H1 (cell line): ENCODE data around the gene ATAT1. TPM values are rescaled to one million over a fixed set of nuclear protein-coding genes. Genes with fewer than 3 reads are reported as not detected.

ENCODE experiments used
- CTCF ChIA-PET: fragments of 300-600 bp; sonication (Branson Sonifier 250); formaldehyde crosslinking; loops from one replicate; lab custom pipeline; 2021; ENCODE audit not compliant: partially characterized antibody; lab: Charles Lee
- POLR2A ChIA-PET: fragments of 300-600 bp; sonication (Branson Sonifier 250); formaldehyde crosslinking; loops from one replicate; lab custom pipeline; 2021; ENCODE audit warnings: inconsistent platforms; ENCODE audit not compliant: partially characterized antibody; lab: Charles Lee
- DNase-seq, 2 experiments: peaks; one replicate each; pipeline versions ENCODE4 v3.0.0 to v3.0.0-alpha.2; 2010 to 2022; ENCODE audit warnings: low spot score in 2 of 2, low read depth in 1 of 2, mixed read lengths in 1 of 2
- FAIRE-seq: peaks from 2 replicates; lab custom pipeline; 2011; peaks lifted over from hg19 to GRCh38; lab: Jason Lieb, UNC
- H2AFZ ChIP-seq: 2 replicates; pipeline ENCODE4 v1.8.1; 2012; ENCODE audit warnings: low read length, inconsistent platforms
- H2AK5ac ChIP-seq: 2 replicates; pipeline ENCODE4 v1.6.1; 2013; ENCODE audit warnings: low read depth, low read length
- H2BK120ac ChIP-seq: replicated peaks from 2 replicates; pipeline ENCODE3; 2013; ENCODE audit warnings: low read depth, low read length, inconsistent platforms
- H2BK12ac ChIP-seq: 2 replicates; pipeline ENCODE4 v1.6.1; 2013; ENCODE audit warnings: low read depth, low read length
- H2BK15ac ChIP-seq: 2 replicates; pipeline ENCODE4 v1.6.1; 2013; ENCODE audit warnings: low read length
- H2BK20ac ChIP-seq: 2 replicates; pipeline ENCODE4 v1.6.1; 2013; ENCODE audit warnings: low read length
- H2BK5ac ChIP-seq: 2 replicates; pipeline ENCODE4 v1.6.1; 2013; ENCODE audit warnings: low read depth, low read length
- H3K14ac ChIP-seq: 2 replicates; pipeline ENCODE4 v1.6.1; 2013; ENCODE audit warnings: inconsistent platforms; ENCODE audit not compliant: insufficient read length
- H3K18ac ChIP-seq: 2 replicates; pipeline ENCODE4 v1.6.1; 2013; ENCODE audit warnings: low read length; ENCODE audit errors: extremely low read depth
- H3K23ac ChIP-seq: 2 replicates; pipeline ENCODE4 v1.6.1; 2013; ENCODE audit warnings: inconsistent platforms; ENCODE audit not compliant: insufficient read length
- H3K23me2 ChIP-seq: 2 replicates; pipeline ENCODE4 v1.6.1; 2013; ENCODE audit warnings: low read depth, low read length
- H3K27ac ChIP-seq: 2 replicates; pipeline ENCODE4 v1.6.1; 2011; ENCODE audit warnings: low read depth, low read length, inconsistent platforms
- H3K27me3 ChIP-seq, 4 experiments: replicated peaks in 1 of 4; 1 replicate in 1 of 4; 2 replicates in 3 of 4; pipeline versions ENCODE4 v1.6.1 to v1.8.1; 2011 to 2013; ENCODE audit warnings: low read length in 3 of 4, mild to moderate bottlenecking in 3 of 4, inconsistent platforms in 2 of 4, mixed read lengths in 2 of 4, moderate library complexity in 1 of 4; ENCODE audit not compliant: control insufficient read depth in 3 of 4, insufficient read depth in 3 of 4; ENCODE audit errors: extremely low read depth in 1 of 4
- H3K36me3 ChIP-seq, 4 experiments: 2 replicates each; pipeline versions ENCODE4 v1.6.1 to v1.8.1; 2011 to 2013; ENCODE audit warnings: mild to moderate bottlenecking in 4 of 4, low read length in 3 of 4, moderate library complexity in 2 of 4, control low read depth in 1 of 4, inconsistent platforms in 1 of 4; ENCODE audit not compliant: insufficient read depth in 4 of 4, control insufficient read depth in 2 of 4
- H3K4ac ChIP-seq: replicated peaks from 2 replicates; pipeline ENCODE3; 2013; ENCODE audit warnings: low read length, low read depth, mixed read lengths, inconsistent platforms; ENCODE audit not compliant: insufficient read length
- H3K4me1 ChIP-seq, 4 experiments: replicated peaks in 1 of 4; 1 replicate in 1 of 4; 2 replicates in 3 of 4; pipeline versions ENCODE4 v1.6.1 to v1.8.1; 2011 to 2013; ENCODE audit warnings: low read length in 3 of 4, inconsistent platforms in 2 of 4, mixed read lengths in 1 of 4; ENCODE audit not compliant: insufficient read depth in 4 of 4, control insufficient read depth in 3 of 4
- H3K4me2 ChIP-seq, 2 experiments: 2 replicates each; pipeline versions ENCODE4 v1.6.1 to v1.8.1; 2011 to 2013; ENCODE audit warnings: low read depth in 2 of 2, low read length in 2 of 2, control low read depth in 1 of 2, inconsistent platforms in 1 of 2, mild to moderate bottlenecking in 1 of 2; ENCODE audit not compliant: insufficient read depth in 1 of 2
- H3K4me3 ChIP-seq, 4 experiments: fragments of 200-600, 300-600 bp in 1 of 4; sonication (generic), shearing (Covaris generic), sonication (Bioruptor Twin) in 1 of 4; 2 replicates each; pipeline versions ENCODE4 v1.5.1 to v1.8.1; 2011 to 2016; ENCODE audit warnings: low read length in 4 of 4, low read depth in 3 of 4, control low read depth in 2 of 4, inconsistent platforms in 2 of 4, mild to moderate bottlenecking in 2 of 4, mixed read lengths in 1 of 4, moderate library complexity in 1 of 4; ENCODE audit not compliant: insufficient read depth in 2 of 4; ENCODE audit errors: extremely low read depth in 1 of 4
- H3K56ac ChIP-seq: replicated peaks from 2 replicates; pipeline ENCODE3; 2013; ENCODE audit warnings: low read depth, mild to moderate bottlenecking, mixed read lengths, low read length, inconsistent platforms; ENCODE audit not compliant: insufficient read length
- H3K79me1 ChIP-seq: 2 replicates; pipeline ENCODE4 v1.6.1; 2013; ENCODE audit warnings: low read depth, low read length, control low read depth
- H3K79me2 ChIP-seq, 2 experiments: 2 replicates each; pipeline versions ENCODE4 v1.6.1 to v1.8.1; 2012 to 2013; ENCODE audit warnings: low read length in 2 of 2, mild to moderate bottlenecking in 2 of 2, inconsistent platforms in 1 of 2; ENCODE audit not compliant: insufficient read depth in 2 of 2, control insufficient read depth in 1 of 2
- H3K9ac ChIP-seq, 4 experiments: replicated peaks in 1 of 4; 1 replicate in 1 of 4; 2 replicates in 3 of 4; pipeline versions ENCODE4 v1.6.1 to v1.8.1; 2011 to 2013; ENCODE audit warnings: low read depth in 3 of 4, low read length in 3 of 4, control low read depth in 2 of 4, mild to moderate bottlenecking in 2 of 4, moderate library complexity in 2 of 4, inconsistent platforms in 1 of 4; ENCODE audit errors: extremely low read depth in 1 of 4
- H3K9me3 ChIP-seq, 2 experiments: 2 replicates each; pipeline versions ENCODE4 v1.6.1 to v1.8.1; 2012 to 2013; ENCODE audit warnings: mild to moderate bottlenecking in 2 of 2, moderate library complexity in 2 of 2, control low read depth in 1 of 2, inconsistent platforms in 1 of 2, low read depth in 1 of 2, low read length in 1 of 2, mixed read lengths in 1 of 2; ENCODE audit not compliant: insufficient read depth in 2 of 2
- H4K20me1 ChIP-seq, 2 experiments: replicated peaks in 1 of 2; 2 replicates each; pipeline versions ENCODE3 to v1.8.1; 2011 to 2013; ENCODE audit warnings: inconsistent platforms in 2 of 2, low read length in 2 of 2, mild to moderate bottlenecking in 1 of 2; ENCODE audit not compliant: insufficient read depth in 2 of 2, control insufficient read depth in 1 of 2
- H4K5ac ChIP-seq: 2 replicates; pipeline ENCODE4 v1.6.1; 2013; ENCODE audit warnings: low read length, low read depth, mixed read lengths, inconsistent platforms; ENCODE audit not compliant: insufficient read length
- H4K8ac ChIP-seq: 2 replicates; pipeline ENCODE4 v1.8.0; 2013; ENCODE audit warnings: mild to moderate bottlenecking, moderate library complexity, low read length, inconsistent platforms; ENCODE audit not compliant: insufficient read depth; ENCODE audit errors: extremely low read depth
- H4K91ac ChIP-seq: replicated peaks from 2 replicates; pipeline ENCODE3; 2013; ENCODE audit warnings: low read length, mixed read lengths, inconsistent platforms; ENCODE audit not compliant: insufficient read length
- KDM4A ChIP-seq: IDR thresholded peaks from one replicate; pipeline ENCODE4 v1.7.1; 2012; ENCODE audit warnings: low read depth, mild to moderate bottlenecking, moderate library complexity, low read length, inconsistent platforms; ENCODE audit not compliant: severe bottlenecking
- POLR2A ChIP-seq, 2 experiments: IDR thresholded peaks; 1 replicate in 1 of 2; 2 replicates in 1 of 2; pipeline ENCODE4 v1.6.1; 2011; ENCODE audit warnings: low read depth in 2 of 2, low read length in 2 of 2, mild to moderate bottlenecking in 2 of 2; ENCODE audit errors: control extremely low read depth in 1 of 2
- WGBS, 2 experiments: shearing (Covaris generic) in 1 of 2; methylation state at CpG; one replicate each; pipeline versions ENCODE4 v1.1.6 to v1.1.7; 2013 to 2015; ENCODE audit warnings: low lambda C conversion rate in 2 of 2, mixed read lengths in 2 of 2, inconsistent platforms in 1 of 2, low coverage in 1 of 2, missing lambda C conversion rate in 1 of 2; ENCODE audit not compliant: insufficient replicate concordance in 2 of 2, insufficient coverage in 1 of 2, insufficient read length in 1 of 2; ENCODE audit errors: extremely low coverage in 1 of 2, missing lambda C conversion rate in 1 of 2; 5-methylcytosine and 5-hydroxymethylcytosine counted together
- polyA plus RNA-seq, 7 experiments: library from polyadenylated mRNA; depleted of rRNA in 3 of 7; stranded (reverse) in 5 of 7; unstranded in 2 of 7; fragments of >200 nt in 5 of 7; fragments of 200-250 nt in 2 of 7; gene quantifications; 1 replicate in 5 of 7; 2 replicates in 1 of 7; 4 replicates in 1 of 7; pipeline versions ENCODE4 v1.2.1 to v1.2.3, GENCODE V29; 2011 to 2013; ENCODE audit warnings: missing spikeins in 2 of 7, mixed read lengths in 2 of 7
- total RNA-seq: library from RNA; stranded (reverse); fragmentation: NEBNext Ultra II Directional; extraction: Animal tissue kit (Norgen Biotek cat#: 25700); gene quantifications from 2 replicates; pipeline ENCODE4 v1.2.1, GENCODE V29; 2021

The ATAT1 gene
- total and polyA plus RNA-seq, 2 of the 8 experiments (the other 6 are each of a cell fraction or from before 2014, with no cell fraction given): 14.4 to 14.6 TPM

DNA sequence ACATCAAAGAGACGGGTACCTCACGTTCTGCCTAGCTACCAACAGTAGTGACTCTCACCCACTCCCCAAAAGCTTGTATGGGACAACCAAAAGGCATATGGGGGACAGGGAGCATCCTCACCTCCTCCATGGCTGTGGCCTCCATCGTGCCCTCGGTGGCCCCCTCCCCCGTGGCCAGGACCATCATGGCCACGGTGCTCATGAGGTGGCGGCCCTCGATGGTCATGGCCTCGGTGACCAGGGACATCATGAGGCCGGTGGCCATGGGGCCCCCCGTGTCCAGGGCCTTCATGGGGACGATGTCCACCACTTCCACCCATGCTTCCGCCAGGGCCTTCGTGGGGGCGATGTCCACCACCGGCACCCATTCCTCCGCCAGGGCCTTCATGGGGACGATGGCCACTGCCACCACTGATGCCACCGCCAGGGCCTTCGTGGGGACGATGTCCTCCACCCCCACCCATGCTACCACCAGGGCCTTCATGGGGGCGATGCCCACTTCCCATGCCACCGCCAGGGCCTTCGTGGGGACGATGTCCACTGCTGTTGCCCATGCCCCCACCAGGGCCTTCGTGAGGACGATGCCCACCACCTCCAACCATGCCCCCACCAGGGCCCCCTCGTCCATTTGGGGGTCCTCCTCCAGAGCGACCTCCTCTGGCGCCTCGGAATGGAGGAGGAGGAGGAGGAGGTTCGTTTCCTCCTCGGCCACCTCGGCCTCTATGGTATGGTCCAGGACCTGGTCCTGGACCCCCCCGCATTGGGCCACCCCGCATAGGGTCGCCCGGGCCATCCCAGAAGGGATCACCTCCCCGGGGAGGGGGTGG lies 24.6 kb upstream of the ATAT1 start:
- Histone ChIP-seq H3K9me3 (no peaks in the 10 kb centered on the region), H3K4ac (no peak overlapping the region), H2BK12ac (no peak overlapping the region), H3K4me3 (no peak overlapping the region), H3K9ac (no peak overlapping the region), H4K8ac (no peak overlapping the region; the same call in 1 of the 2 replicates), H2AFZ (no peak overlapping the region), H3K27ac (no peak overlapping the region), H3K23me2 (no peaks in the 10 kb centered on the region; the same call in 1 of the 2 replicates), H4K20me1 (peaks cover 11 to 38% of the 10 kb centered on the region in 2 experiments), H3K79me1 (no peaks in the 10 kb centered on the region; the same call in none of the 2 replicates), H3K27me3 (no peaks in the 10 kb centered on the region), H3K4me1 (no peaks in the 10 kb centered on the region), H3K18ac (no peak overlapping the region), H4K5ac (no peak overlapping the region), H2BK5ac (no peak overlapping the region), H4K91ac (no peak overlapping the region), H3K56ac (no peak overlapping the region), H3K14ac (no peak overlapping the region), H2AK5ac (no peak overlapping the region), H2BK120ac (no peak overlapping the region), H3K79me2 (no peaks in the 10 kb centered on the region), H3K23ac (no peak overlapping the region), H2BK20ac (no peak overlapping the region), H3K36me3 (peaks cover 54 to 68% (median 63%) of the 10 kb centered on the region in 4 experiments), H3K4me2 (no peak overlapping the region), H2BK15ac (no peak overlapping the region)
- no peak for FAIRE-seq
- TF ChIP-seq POLR2A (IDR thresholded peaks at IDR 0.05; ENCODE audit: control extremely low read depth in 1 of 2, low read depth in 2 of 2, low read length in 2 of 2) (peak in 1 of 2 experiments; percentile 63; a peak in 1 of 3 replicates), KDM4A (no peak)
- CTCF ChIA-PET: interaction anchor here (0.9 to 5.7 kb wide), 5 partner anchors 9 to 119 kb away, joined by 3 to 35 read pairs (median 3); no protein-coding TSS in a partner anchor
- 92% methylated on average over 28 of the region's 39 CpGs; no CpG with 5 or more reads in 1 of the 2 experiments for WGBS, 2 experiments
- POLR2A ChIA-PET: interaction anchor here (1.0 to 21.6 kb wide), 15 partner anchors 8 to 112 kb away, joined by 3 to 712 read pairs (median 7); partner anchors contain the start of genes C6orf136, DHX16, GNL1 and MRPS18B
- no peak for DNase-seq
